Suprapubic skin (tissue), 3 donors: ENCODE data around the gene MYO16.

Experiments used
- CTCF ChIP-seq, 2 donors: fragments of 200-600 bp in 1 of 2; fragments of 450-650 bp in 1 of 2; sonication (generic) in 1 of 2; IDR thresholded peaks; one replicate each; pipeline ENCODE4 v1.5.1; 2016 to 2019; ENCODE audit warnings: antibody characterized with exemption in 2 of 2, mild to moderate bottlenecking in 1 of 2, moderate library complexity in 1 of 2
- POLR2A ChIP-seq, 2 donors: fragments of 450-650 bp; IDR thresholded peaks; one replicate each; pipeline ENCODE4 v1.6.1; 2017; ENCODE audit warnings: antibody characterized with exemption in 2 of 2, mild to moderate bottlenecking in 2 of 2, moderate library complexity in 2 of 2

GRCh38 chr13:109253316-109253715 is 623.9 kb downstream of the MYO16 start:
- no peak for TF ChIP-seq CTCF (IDR thresholded peaks at IDR 0.05)
- no peak for TF ChIP-seq POLR2A (IDR thresholded peaks at IDR 0.05)
